Skeletal muscle tissue (tissue), 4 donors: ENCODE results near the gene ITGBL1. TPM values are rescaled to one million over a fixed set of nuclear protein-coding genes. Genes with fewer than 3 reads are reported as not detected.

ENCODE experiments used
- H3K27ac ChIP-seq: one replicate; pipeline ENCODE4 v1.7.0; 2013; ENCODE audit warnings: mild to moderate bottlenecking, low read depth, low read length, inconsistent platforms
- H3K27me3 ChIP-seq, 3 donors: one replicate each; pipeline ENCODE4 v1.7.0; 2013; ENCODE audit warnings: low read length in 3 of 3; ENCODE audit not compliant: control insufficient read depth in 3 of 3, insufficient read depth in 3 of 3
- H3K36me3 ChIP-seq, 3 donors: one replicate each; pipeline ENCODE4 v1.7.0; 2013; ENCODE audit warnings: low read length in 3 of 3; ENCODE audit not compliant: control insufficient read depth in 3 of 3, insufficient read depth in 3 of 3
- H3K4me1 ChIP-seq, 3 donors: one replicate each; pipeline ENCODE4 v1.7.0; 2013; ENCODE audit warnings: low read length in 3 of 3, mild to moderate bottlenecking in 3 of 3; ENCODE audit not compliant: control insufficient read depth in 3 of 3, insufficient read depth in 3 of 3
- H3K4me3 ChIP-seq, 3 donors: one replicate each; pipeline ENCODE4 v1.7.0; 2013; ENCODE audit warnings: low read length in 3 of 3
- H3K9ac ChIP-seq, 3 donors: one replicate each; pipeline ENCODE4 v1.7.0; 2013; ENCODE audit warnings: low read length in 3 of 3, mild to moderate bottlenecking in 3 of 3, moderate library complexity in 2 of 3, low read depth in 1 of 3
- H3K9me3 ChIP-seq, 3 donors: one replicate each; pipeline ENCODE4 v1.7.0; 2013; ENCODE audit warnings: low read length in 3 of 3; ENCODE audit not compliant: control insufficient read depth in 3 of 3
- total RNA-seq: library from RNA; depleted of rRNA; stranded (reverse); fragments of >200 nt; gene quantifications from one replicate; pipeline ENCODE4 v1.2.3, GENCODE V29; 2014
- donor health status: Osteomylitis.

The ITGBL1 gene
- total RNA-seq, 1 donor from 2014 or later, result 4.7 TPM

GRCh38 chr13:101660711-101661110 is 208.2 kb downstream of the ITGBL1 start:
- Histone ChIP-seq H3K36me3 (no peaks in the 10 kb centered on the region), H3K4me3 (no peak overlapping the region), H3K27me3 (no peaks in the 10 kb centered on the region), H3K27ac (no peak overlapping the region), H3K9ac (no peak overlapping the region), H3K9me3 (no peaks in the 10 kb centered on the region), H3K4me1 (no peaks in the 10 kb centered on the region)

GRCh38 chr13:101661839-101662238 is 209.4 kb downstream of the ITGBL1 start:
- Histone ChIP-seq H3K36me3 (no peaks in the 10 kb centered on the region), H3K9me3 (no peaks in the 10 kb centered on the region), H3K4me1 (no peaks in the 10 kb centered on the region)

GRCh38 chr13:101673360-101674105 is 221.1 kb downstream of the ITGBL1 start:
- no peaks in the 10 kb centered on the region for H3K36me3 ChIP-seq

More at GRCh38 chr13:101661839-101662238, 209.4 kb downstream of the ITGBL1 start:
- H3K27ac ChIP-seq, result no peak overlapping the region
- H3K27me3 ChIP-seq, result no peaks in the 10 kb centered on the region
- no peak overlapping the region for H3K9ac ChIP-seq
- no peak overlapping the region for H3K4me3 ChIP-seq

GRCh38 chr13:101681834-101682233 is 229.4 kb downstream of the ITGBL1 start:
- no peaks in the 10 kb centered on the region for H3K9me3 ChIP-seq
- H3K36me3 ChIP-seq, result no peaks in the 10 kb centered on the region
- H3K4me1 ChIP-seq, result no peaks in the 10 kb centered on the region
- no peak overlapping the region for H3K27ac ChIP-seq
- H3K4me3 ChIP-seq, result no peak overlapping the region
- H3K27me3 ChIP-seq, result no peaks in the 10 kb centered on the region
- no peak overlapping the region for H3K9ac ChIP-seq

More at GRCh38 chr13:101673360-101674105, 221.1 kb downstream of the ITGBL1 start:
- Histone ChIP-seq H3K27ac (no peak overlapping the region), H3K27me3 (no peaks in the 10 kb centered on the region), H3K4me1 (no peaks in the 10 kb centered on the region), H3K9me3 (no peaks in the 10 kb centered on the region), H3K4me3 (no peak overlapping the region), H3K9ac (no peak overlapping the region)

GRCh38 chr13:101686003-101686402 is 233.5 kb downstream of the ITGBL1 start:
- no peak overlapping the region for H3K4me3 ChIP-seq
- H3K36me3 ChIP-seq, result no peaks in the 10 kb centered on the region
- H3K9ac ChIP-seq, result no peak overlapping the region
- H3K27ac ChIP-seq, result no peak overlapping the region
- H3K4me1 ChIP-seq, result no peaks in the 10 kb centered on the region
- H3K27me3 ChIP-seq, result no peaks in the 10 kb centered on the region
- no peaks in the 10 kb centered on the region for H3K9me3 ChIP-seq

- no peaks in the 10 kb centered on the region for H3K36me3 ChIP-seq
- no peak overlapping the region for H3K9ac ChIP-seq
- H3K4me3 ChIP-seq, result no peak overlapping the region
- H3K27ac ChIP-seq, result no peak overlapping the region
- no peaks in the 10 kb centered on the region for H3K4me1 ChIP-seq
- no peaks in the 10 kb centered on the region for H3K27me3 ChIP-seq
- H3K9me3 ChIP-seq, result no peaks in the 10 kb centered on the region
These were observed 238.4 kb downstream of the ITGBL1 start for GRCh38 chr13:101690871-101691270.

DNA sequence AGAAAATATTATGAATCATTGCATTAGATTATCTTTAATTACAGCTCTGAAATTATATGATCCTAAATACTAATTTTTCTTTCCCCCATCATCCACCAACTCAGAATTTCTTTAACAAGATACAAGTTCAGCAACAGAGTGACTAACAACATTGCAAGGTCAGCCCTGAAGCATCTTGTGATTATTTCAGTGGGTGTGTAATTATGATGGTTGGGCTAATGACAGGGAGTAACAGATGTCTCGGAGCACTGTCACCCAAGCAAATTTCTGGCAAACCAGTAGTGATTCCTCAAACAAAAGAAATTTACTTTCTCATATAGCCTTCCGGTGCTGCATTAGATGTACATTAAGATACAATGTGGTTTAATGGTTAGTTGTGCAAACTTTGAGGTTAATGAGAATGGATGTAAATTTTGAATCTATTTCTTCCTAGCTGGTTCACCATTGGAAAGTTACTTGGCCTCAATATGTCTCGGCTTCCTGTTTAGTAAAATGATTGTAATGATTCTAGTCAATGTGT is 238.9 kb downstream of the ITGBL1 start:
- H3K4me3 ChIP-seq, result no peak overlapping the region
- H3K9me3 ChIP-seq, result no peaks in the 10 kb centered on the region
- H3K36me3 ChIP-seq, result no peaks in the 10 kb centered on the region
- H3K27me3 ChIP-seq, result no peaks in the 10 kb centered on the region
- H3K9ac ChIP-seq, result no peak overlapping the region
- H3K27ac ChIP-seq, result no peak overlapping the region
- H3K4me1 ChIP-seq, result no peaks in the 10 kb centered on the region

- Histone ChIP-seq H3K4me1 (no peaks in the 10 kb centered on the region), H3K27me3 (no peaks in the 10 kb centered on the region), H3K4me3 (no peak overlapping the region), H3K9ac (no peak overlapping the region), H3K27ac (no peak overlapping the region), H3K36me3 (no peaks in the 10 kb centered on the region), H3K9me3 (no peaks in the 10 kb centered on the region)
These were observed 243.5 kb downstream of the ITGBL1 start for GRCh38 chr13:101695870-101696516.

DNA sequence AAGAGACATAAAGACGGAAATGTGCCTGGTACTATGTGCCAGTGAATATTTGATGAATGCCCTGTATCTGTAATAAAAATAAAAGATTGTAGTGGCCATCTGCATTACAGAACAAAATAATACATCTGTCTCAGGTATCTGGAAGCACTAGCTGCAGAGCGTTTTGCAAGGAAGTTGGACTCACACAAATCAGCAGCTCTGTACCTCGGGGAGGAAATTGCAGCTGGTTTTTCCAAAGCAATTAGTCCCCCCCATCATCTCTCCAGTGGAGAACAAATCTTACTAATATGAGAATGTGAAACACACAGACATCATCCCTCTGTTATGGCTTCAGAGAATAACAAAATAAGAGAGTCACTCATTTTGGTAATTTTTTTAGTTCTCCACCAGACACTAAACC is 245.3 kb downstream of the ITGBL1 start:
- Histone ChIP-seq H3K27ac (no peak overlapping the region), H3K9me3 (no peaks in the 10 kb centered on the region), H3K36me3 (no peaks in the 10 kb centered on the region), H3K4me3 (no peak overlapping the region), H3K27me3 (no peaks in the 10 kb centered on the region), H3K4me1 (no peaks in the 10 kb centered on the region), H3K9ac (no peak overlapping the region)

DNA sequence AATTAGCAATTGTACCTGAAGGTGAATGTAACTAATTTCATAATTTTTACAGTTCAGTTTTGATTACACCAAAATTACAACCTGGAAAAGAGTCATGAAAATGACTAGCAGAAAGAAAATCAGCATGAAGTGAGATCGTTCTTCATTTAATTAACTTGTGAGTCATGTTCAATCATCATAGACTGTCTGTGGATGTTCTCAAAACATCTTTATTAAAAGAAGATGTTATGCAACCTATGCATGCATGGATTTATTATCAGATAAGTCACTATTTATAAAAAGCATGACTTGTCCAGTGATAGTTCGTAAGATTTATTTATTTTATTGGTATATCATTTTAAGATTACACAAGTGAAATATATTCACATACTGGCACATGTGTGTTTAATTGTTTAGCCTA is 245.9 kb downstream of the ITGBL1 start:
- H3K9ac ChIP-seq, result no peak overlapping the region
- H3K9me3 ChIP-seq, result no peaks in the 10 kb centered on the region
- H3K27ac ChIP-seq, result no peak overlapping the region

More for the DNA sequence above, 245.9 kb downstream of the ITGBL1 start:
- Histone ChIP-seq H3K27me3 (no peaks in the 10 kb centered on the region), H3K36me3 (no peaks in the 10 kb centered on the region), H3K4me1 (no peaks in the 10 kb centered on the region), H3K4me3 (no peak overlapping the region)
